Tibial nerve (tissue), 4 donors: ENCODE results near the gene TTC39B. TPM values are rescaled to one million over a fixed set of nuclear protein-coding genes. Genes with fewer than 3 reads are reported as not detected.
"Not testable (repeated sequence)": the region's sequence is repeated elsewhere in the genome, so short reads cannot be mapped to it uniquely, and the experiment has no call there.

Source experiments
- DNase-seq, 2 donors: peaks; one replicate each; pipeline ENCODE4 v3.0.0-alpha.2; 2019; ENCODE audit warnings: low spot score in 2 of 2
- H3K27ac ChIP-seq, 4 donors: fragments of 200-600 bp; sonication (generic) in 3 of 4; one replicate each; pipeline ENCODE4 v1.5.1; 2017 to 2019; ENCODE audit warnings: mild to moderate bottlenecking in 1 of 4
- H3K27me3 ChIP-seq, 2 donors: fragments of 200-600 bp; sonication (generic) in 1 of 2; one replicate each; pipeline versions ENCODE4 v1.5.1 to v1.6.0; 2017 to 2019
- H3K36me3 ChIP-seq, 3 donors: fragments of 200-600 bp; sonication (generic); one replicate each; pipeline ENCODE4 v1.5.1; 2018 to 2019
- H3K4me1 ChIP-seq, 4 donors: fragments of 200-600 bp; sonication (generic) in 3 of 4; one replicate each; pipeline ENCODE4 v1.5.1; 2017 to 2019
- H3K4me3 ChIP-seq, 4 donors: fragments of 200-600 bp; sonication (generic) in 3 of 4; one replicate each; pipeline ENCODE4 v1.5.1; 2017 to 2019; ENCODE audit warnings: mild to moderate bottlenecking in 1 of 4, moderate library complexity in 1 of 4
- H3K9me3 ChIP-seq, 4 donors: fragments of 200-600 bp; sonication (generic) in 3 of 4; one replicate each; pipeline ENCODE4 v1.5.1; 2017 to 2019
- EP300 ChIP-seq, 2 donors: sonication (generic); formaldehyde crosslinking; IDR thresholded peaks; one replicate each; pipeline ENCODE4 v1.6.1; 2017; ENCODE audit warnings: antibody characterized with exemption in 2 of 2, mild to moderate bottlenecking in 1 of 2
- POLR2A ChIP-seq, 2 donors: fragments of 450-650 bp; IDR thresholded peaks; one replicate each; pipeline ENCODE4 v1.6.1; 2017; ENCODE audit warnings: antibody characterized with exemption in 2 of 2, mild to moderate bottlenecking in 2 of 2, moderate library complexity in 2 of 2
- WGBS, 2 donors: methylation state at CpG; one replicate each; pipeline ENCODE4 v1.1.5; 2018; 5-methylcytosine and 5-hydroxymethylcytosine counted together
- total RNA-seq, 4 donors: library from RNA; depleted of rRNA; stranded (reverse); fragments of >200 nt; gene quantifications; one replicate each; pipeline ENCODE4 v1.1.0, GENCODE V29; 2016
- TF ChIP-seq, protein P1 (sequence below), 5 experiments: fragments of 200-600 bp in 3 of 5; fragments of 450-650 bp in 2 of 5; sonication (generic) in 3 of 5; IDR thresholded peaks; one replicate each; pipeline ENCODE4 v1.5.1; 2016 to 2019; ENCODE audit warnings: antibody characterized with exemption in 5 of 5, mild to moderate bottlenecking in 3 of 5, moderate library complexity in 2 of 5

TTC39B gene
- total RNA-seq, 4 donors from 2014 or later = 5.4 to 8.8 (median 7.5) TPM

DNA sequence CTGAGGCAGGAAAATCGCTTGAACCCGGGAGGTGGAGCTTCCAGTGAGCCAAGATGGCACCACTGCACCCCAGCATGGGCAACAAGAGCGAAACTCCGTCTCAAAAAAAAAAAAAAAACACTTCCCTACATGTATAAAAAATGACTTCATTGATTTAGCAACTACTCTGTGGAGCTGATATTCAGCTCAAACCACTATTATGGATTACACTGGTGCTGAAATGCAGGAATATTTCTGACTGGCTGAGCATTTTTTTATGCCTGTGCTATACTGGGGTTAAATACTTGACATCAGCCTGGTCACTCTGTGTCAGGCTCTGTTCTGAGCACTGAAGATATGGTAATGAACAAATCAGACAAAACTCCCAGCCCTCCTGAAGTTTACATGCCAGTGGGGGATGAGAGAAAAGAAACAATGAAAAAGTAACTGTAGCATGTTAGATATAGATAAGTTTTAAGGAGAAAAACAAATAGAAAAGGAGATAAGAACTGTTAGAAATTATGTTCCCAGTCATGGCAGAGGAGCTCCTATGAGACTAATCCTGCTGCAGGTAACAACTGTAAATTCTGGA is 22.6 kb upstream of the TTC39B start:
- 80 to 82% methylated on average over 4 of the region's 4 CpGs for WGBS, 2 donors
- DNase-seq = no peak
- no peaks in the 10 kb centered on the region for H3K9me3 ChIP-seq
- no peaks in the 10 kb centered on the region for H3K27me3 ChIP-seq
- H3K36me3 ChIP-seq = no peaks in the 10 kb centered on the region
- H3K4me1 ChIP-seq = no peaks in the 10 kb centered on the region
- H3K27ac ChIP-seq = no peak overlapping the region
- H3K4me3 ChIP-seq = no peak overlapping the region
- TF ChIP-seq, protein P1, sequence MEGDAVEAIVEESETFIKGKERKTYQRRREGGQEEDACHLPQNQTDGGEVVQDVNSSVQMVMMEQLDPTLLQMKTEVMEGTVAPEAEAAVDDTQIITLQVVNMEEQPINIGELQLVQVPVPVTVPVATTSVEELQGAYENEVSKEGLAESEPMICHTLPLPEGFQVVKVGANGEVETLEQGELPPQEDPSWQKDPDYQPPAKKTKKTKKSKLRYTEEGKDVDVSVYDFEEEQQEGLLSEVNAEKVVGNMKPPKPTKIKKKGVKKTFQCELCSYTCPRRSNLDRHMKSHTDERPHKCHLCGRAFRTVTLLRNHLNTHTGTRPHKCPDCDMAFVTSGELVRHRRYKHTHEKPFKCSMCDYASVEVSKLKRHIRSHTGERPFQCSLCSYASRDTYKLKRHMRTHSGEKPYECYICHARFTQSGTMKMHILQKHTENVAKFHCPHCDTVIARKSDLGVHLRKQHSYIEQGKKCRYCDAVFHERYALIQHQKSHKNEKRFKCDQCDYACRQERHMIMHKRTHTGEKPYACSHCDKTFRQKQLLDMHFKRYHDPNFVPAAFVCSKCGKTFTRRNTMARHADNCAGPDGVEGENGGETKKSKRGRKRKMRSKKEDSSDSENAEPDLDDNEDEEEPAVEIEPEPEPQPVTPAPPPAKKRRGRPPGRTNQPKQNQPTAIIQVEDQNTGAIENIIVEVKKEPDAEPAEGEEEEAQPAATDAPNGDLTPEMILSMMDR (IDR thresholded peaks at IDR 0.05) = no peak
- TF ChIP-seq POLR2A (IDR thresholded peaks at IDR 0.05) = no peak
- TF ChIP-seq EP300 (IDR thresholded peaks at IDR 0.05) = no peak

GRCh38 chr9:15328946-15329345 is 21.9 kb upstream of the TTC39B start:
- H3K4me1 ChIP-seq = no peaks in the 10 kb centered on the region
- WGBS, 2 donors = 96 to 100% methylated on average over 1 of the region's 1 CpG

DNA sequence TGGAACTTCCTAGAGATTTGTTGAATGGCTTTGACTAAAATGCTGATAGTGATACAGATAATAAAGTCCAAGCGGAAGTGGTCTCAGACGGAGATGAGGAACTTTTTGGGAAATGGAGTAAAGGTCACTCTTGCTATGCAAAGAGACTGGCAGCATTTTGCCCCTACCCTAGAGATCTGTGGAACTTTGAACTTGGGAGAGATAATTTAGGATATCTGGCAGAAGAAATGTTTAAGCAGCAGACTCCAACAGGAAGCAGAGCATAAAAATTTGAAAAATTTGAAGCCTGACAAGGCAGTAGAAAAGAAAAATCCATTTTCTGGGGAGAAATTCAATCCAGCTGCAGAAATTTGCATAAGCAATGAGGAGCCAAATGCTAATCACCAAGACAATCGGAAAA is 15.7 kb upstream of the TTC39B start:
- not testable (repeated sequence) for H3K36me3 ChIP-seq, H3K9me3 ChIP-seq
- 65 to 67% methylated on average over 3 of the region's 3 CpGs for WGBS, 2 donors

More at GRCh38 chr9:15328946-15329345, 21.9 kb upstream of the TTC39B start:
- Histone ChIP-seq H3K27ac (no peak overlapping the region), H3K4me3 (no peak overlapping the region), H3K9me3 (no peaks in the 10 kb centered on the region), H3K36me3 (no peaks in the 10 kb centered on the region), H3K27me3 (no peaks in the 10 kb centered on the region)
- TF ChIP-seq POLR2A (IDR thresholded peaks at IDR 0.05) (no peak), EP300 (IDR thresholded peaks at IDR 0.05) (no peak)
- TF ChIP-seq, protein P1 (IDR thresholded peaks at IDR 0.05) = no peak
- no peak for DNase-seq

GRCh38 chr9:15319661-15320060 is 12.6 kb upstream of the TTC39B start:
- not testable (repeated sequence) for DNase-seq, H3K27ac ChIP-seq, H3K9me3 ChIP-seq, H3K36me3 ChIP-seq, H3K4me3 ChIP-seq, H3K4me1 ChIP-seq, H3K27me3 ChIP-seq
- WGBS, 2 donors = 87 to 93% methylated on average over 9 of the region's 9 CpGs

More for the DNA sequence above, 15.7 kb upstream of the TTC39B start:
- not testable (repeated sequence) for H3K4me3 ChIP-seq, H3K27ac ChIP-seq, H3K27me3 ChIP-seq, H3K4me1 ChIP-seq, DNase-seq

GRCh38 chr9:15317836-15318235 is 10.8 kb upstream of the TTC39B start:
- no peak overlapping the region for H3K4me3 ChIP-seq
- no peaks in the 10 kb centered on the region for H3K36me3 ChIP-seq
- H3K4me1 ChIP-seq = no peaks in the 10 kb centered on the region
- H3K27ac ChIP-seq = no peak overlapping the region
- TF ChIP-seq EP300 (IDR thresholded peaks at IDR 0.05) (no peak), POLR2A (IDR thresholded peaks at IDR 0.05) (no peak)
- TF ChIP-seq, protein P1 (IDR thresholded peaks at IDR 0.05) = no peak
- H3K9me3 ChIP-seq = no peaks in the 10 kb centered on the region
- no peaks in the 10 kb centered on the region for H3K27me3 ChIP-seq
- 42 to 54% methylated on average over 4 of the region's 4 CpGs for WGBS, 2 donors
- no peak for DNase-seq

DNA sequence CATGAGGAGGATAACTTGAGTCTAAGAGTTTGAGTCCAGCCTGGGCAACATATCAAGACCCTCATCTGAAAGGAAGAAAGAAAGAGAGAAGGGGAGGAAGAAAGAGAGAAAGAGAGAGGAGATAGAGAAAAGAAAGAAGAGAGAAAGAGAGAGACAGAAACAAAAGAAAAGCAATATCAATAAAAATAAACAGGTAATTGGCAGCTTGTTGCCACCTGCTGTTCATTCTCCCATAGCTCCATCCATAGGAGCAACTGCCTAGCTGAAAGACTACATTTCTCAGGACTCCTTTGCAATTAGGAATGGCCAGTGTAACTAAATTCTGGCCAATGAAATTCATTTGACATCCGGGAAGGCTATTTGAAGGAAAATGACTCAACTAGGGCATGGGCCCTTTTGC is 4.6 kb upstream of the TTC39B start:
- H3K9me3 ChIP-seq = no peaks in the 10 kb centered on the region
- peaks cover 0 to 6% (median 0%) of the 10 kb centered on the region in 4 donors for H3K4me1 ChIP-seq
- H3K27me3 ChIP-seq = no peaks in the 10 kb centered on the region
- H3K27ac ChIP-seq = no peak overlapping the region
- H3K36me3 ChIP-seq = no peaks in the 10 kb centered on the region
- TF ChIP-seq POLR2A (IDR thresholded peaks at IDR 0.05) (no peak), EP300 (IDR thresholded peaks at IDR 0.05) (no peak)
- TF ChIP-seq, protein P1 (IDR thresholded peaks at IDR 0.05) = no peak
- H3K4me3 ChIP-seq = no peak overlapping the region
- DNase-seq = no peak
- 79 to 91% methylated on average over 1 of the region's 1 CpG for WGBS, 2 donors
